GM19025 (cell line): ENCODE data around the gene ALG13.
"Not testable (repeated sequence)": the region's sequence is repeated elsewhere in the genome, so short reads cannot be mapped to it uniquely, and the experiment has no call there.

Experiments used
- ATAC-seq: cut with Tn5 transposase; IDR thresholded peaks from one replicate; pipeline ENCODE4 v1.9.1; 2021; ENCODE audit warnings: mild to moderate bottlenecking, low read depth, moderate library complexity; ENCODE audit not compliant: unreplicated experiment

ALG13 gene

DNA sequence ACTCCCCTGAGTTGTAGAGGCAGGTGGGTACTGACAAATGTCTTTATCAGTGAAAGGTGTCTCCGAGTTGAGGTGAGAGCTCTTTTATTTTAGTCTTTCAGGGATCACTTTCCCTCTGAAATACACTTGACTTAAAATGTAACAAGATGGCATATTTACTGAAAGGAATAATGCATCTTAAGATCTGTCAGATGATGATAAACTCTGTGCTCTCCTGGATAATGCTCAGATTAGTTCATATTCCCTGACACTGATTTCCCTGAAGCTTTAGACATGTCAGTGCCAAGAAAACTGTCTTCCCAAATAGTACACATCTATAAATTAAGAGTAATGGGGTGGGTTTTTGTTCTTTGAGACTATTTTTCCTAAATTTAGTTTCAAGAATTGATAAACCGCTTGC is 75.5 kb downstream of the ALG13 start:
- ATAC-seq, result no peak

DNA sequence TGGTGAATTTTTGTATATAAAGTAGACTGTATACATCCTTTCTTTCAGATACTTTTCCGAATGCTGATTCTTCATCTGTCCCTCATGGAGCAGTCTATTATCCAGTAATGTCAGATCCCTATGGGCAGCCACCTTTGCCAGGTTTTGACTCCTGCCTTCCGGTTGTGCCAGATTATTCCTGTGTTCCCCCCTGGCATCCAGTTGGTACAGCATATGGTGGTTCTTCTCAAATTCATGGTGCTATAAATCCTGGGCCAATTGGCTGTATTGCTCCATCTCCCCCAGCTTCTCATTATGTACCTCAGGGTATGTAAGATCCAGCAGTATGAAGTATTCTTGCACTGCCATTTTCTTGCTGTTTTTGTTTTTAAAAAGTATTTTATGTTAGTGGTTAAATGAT is 78.7 kb downstream of the ALG13 start:
- ATAC-seq, result no peak

DNA sequence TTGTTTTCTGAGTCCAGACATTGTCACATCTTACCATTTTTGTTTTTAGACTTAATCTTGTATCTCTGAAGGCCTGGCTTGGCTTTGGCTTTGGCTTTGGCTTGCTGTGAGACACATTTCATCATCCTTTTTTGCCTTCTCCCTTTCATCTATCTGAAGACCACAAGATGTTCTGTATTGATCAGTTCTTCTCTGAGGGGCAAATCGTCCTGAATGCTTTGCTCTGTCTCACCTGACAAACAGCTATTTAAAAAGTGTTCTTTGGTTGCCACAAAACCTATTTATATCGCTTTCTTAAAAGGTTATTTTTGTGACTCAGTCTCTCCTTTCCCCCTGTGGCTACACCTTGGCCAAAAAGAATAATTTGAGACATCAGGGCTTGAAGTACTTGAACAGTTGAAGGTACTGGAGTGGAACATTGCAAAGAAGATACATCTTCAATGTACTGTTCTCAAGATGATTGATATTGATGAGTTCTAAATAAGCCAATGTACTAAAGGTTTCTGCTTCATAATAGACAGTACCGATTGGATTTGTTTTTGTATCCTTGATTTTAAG is 80.7 kb downstream of the ALG13 start:
- ATAC-seq, result no peak

- ATAC-seq, result no peak
Observed at GRCh38 chrX:111778591-111778990, 97.6 kb downstream of the ALG13 start.

- no peak for ATAC-seq
Observed at GRCh38 chrX:111779582-111779981, 98.6 kb downstream of the ALG13 start.

- no peak for ATAC-seq
Observed at GRCh38 chrX:111784667-111785066, 103.7 kb downstream of the ALG13 start.

- ATAC-seq, result not testable (repeated sequence)
Observed at GRCh38 chrX:111790054-111790453, 109.1 kb downstream of the ALG13 start.
